GM18511 (cell line): ENCODE data around the gene USP30.
A peak's percentile ranks its signal among the peaks of the same experiment; 100 is the strongest.
"Not testable (repeated sequence)": the region's sequence is repeated elsewhere in the genome, so short reads cannot be mapped to it uniquely, and the experiment has no call there.

ENCODE experiments used
- ATAC-seq: cut with Tn5 transposase; IDR thresholded peaks from one replicate; pipeline ENCODE4 v1.9.1; 2021; ENCODE audit warnings: mild to moderate bottlenecking, moderate library complexity; ENCODE audit not compliant: unreplicated experiment

USP30 gene

GRCh38 chr12:109052414-109053323 is at the start of gene USP30:
TSS of gene USP30 (plus strand) at chr12:109052576. CDS start at chr12:109052679, 103 bp downstream.
- peak; percentile 73 for ATAC-seq

GRCh38 chr12:109004017-109004416 is 48.4 kb upstream of the USP30 start:
- ATAC-seq, result no peak

- no peak for ATAC-seq
Measured at GRCh38 chr12:109009766-109010165, 42.6 kb upstream of the USP30 start.

GRCh38 chr12:109010259-109010658 is 42.1 kb upstream of the USP30 start:
- ATAC-seq, result no peak

GRCh38 chr12:109014984-109015765 is 37.2 kb upstream of the USP30 start:
- no peak for ATAC-seq

GRCh38 chr12:109016016-109016415 is 36.4 kb upstream of the USP30 start:
- ATAC-seq, result no peak

- no peak for ATAC-seq
Measured at GRCh38 chr12:109016978-109017377, 35.4 kb upstream of the USP30 start.

- ATAC-seq, result no peak
Measured at GRCh38 chr12:109018296-109018695, 34.1 kb upstream of the USP30 start.

- ATAC-seq, result no peak
Measured at GRCh38 chr12:109020146-109020795, 32.1 kb upstream of the USP30 start.

- no peak for ATAC-seq
Measured at GRCh38 chr12:109020796-109021380, 31.5 kb upstream of the USP30 start, which contains the start of gene SVOP. TSS of gene SVOP (minus strand) at chr12:109021068. CDS start at chr12:109020868, 200 bp downstream.

- ATAC-seq, result no peak
Measured at GRCh38 chr12:109027767-109028166, 24.6 kb upstream of the USP30 start.

GRCh38 chr12:109028624-109029023 is 23.8 kb upstream of the USP30 start:
- not testable (repeated sequence) for ATAC-seq

GRCh38 chr12:109029411-109029810 is 23.0 kb upstream of the USP30 start:
- no peak for ATAC-seq

GRCh38 chr12:109033239-109034196 is 18.9 kb upstream of the USP30 start:
- no peak for ATAC-seq

GRCh38 chr12:109036975-109037374 is 15.4 kb upstream of the USP30 start:
- no peak for ATAC-seq

GRCh38 chr12:109044241-109044640 is 8.1 kb upstream of the USP30 start:
- no peak for ATAC-seq

- no peak for ATAC-seq
Measured at GRCh38 chr12:109047081-109047805, 5.1 kb upstream of the USP30 start.

- ATAC-seq, result not testable (repeated sequence)
Measured at GRCh38 chr12:109048706-109049105, 3.7 kb upstream of the USP30 start.

GRCh38 chr12:109049794-109050193 is 2.6 kb upstream of the USP30 start:
- not testable (repeated sequence) for ATAC-seq
